Coronary artery (tissue), 2 donors: ENCODE results near the gene ZNF462.

Experiments used
- DNase-seq: peaks from one replicate; pipeline ENCODE4 v3.0.0-alpha.2; 2017; ENCODE audit warnings: low spot score
- H3K27ac ChIP-seq, 2 donors: fragments of 200-600 bp; sonication (generic); one replicate each; pipeline ENCODE4 v1.5.1; 2016 to 2019
- H3K4me3 ChIP-seq: fragments of 200-600 bp; sonication (generic); 2 replicates; pipeline ENCODE4 v1.5.1; 2016; ENCODE audit warnings: mild to moderate bottlenecking, moderate library complexity
- CTCF ChIP-seq: fragments of 200-600 bp; sonication (generic); IDR thresholded peaks from one replicate; pipeline ENCODE4 v1.5.1; 2019; ENCODE audit warnings: antibody characterized with exemption

Gene ZNF462

GRCh38 chr9:106862821-106863720, at the start of gene ZNF462:
ZNF462 (plus strand) TSS chr9:106863166; CDS start chr9:106923384, 60,218 bp downstream.
- H3K27ac ChIP-seq = peak within 1 kb of the TSS; percentile 57 to 90
- peak within 1 kb of the TSS; percentile 86 for H3K4me3 ChIP-seq
- peak; percentile 98 for TF ChIP-seq CTCF
- DNase-seq = peak; percentile 72

GRCh38 chr9:106816524-106816923, 46.4 kb upstream of the ZNF462 start:
- Histone ChIP-seq H3K4me3 (no peak overlapping the region), H3K27ac (no peak overlapping the region)
- DNase-seq = no peak
- TF ChIP-seq CTCF = no peak

- DNase-seq = no peak
- H3K27ac ChIP-seq = no peak overlapping the region
- TF ChIP-seq CTCF = no peak
- H3K4me3 ChIP-seq = no peak overlapping the region
Observed at GRCh38 chr9:106818034-106818433, 44.9 kb upstream of the ZNF462 start.

GRCh38 chr9:106820866-106821265, 42.1 kb upstream of the ZNF462 start:
- no peak for DNase-seq
- no peak for TF ChIP-seq CTCF
- Histone ChIP-seq H3K4me3 (no peak overlapping the region), H3K27ac (no peak overlapping the region)

- Histone ChIP-seq H3K4me3 (no peak overlapping the region), H3K27ac (no peak overlapping the region)
- TF ChIP-seq CTCF = no peak
- DNase-seq = no peak
Observed at GRCh38 chr9:106828070-106828469, 34.9 kb upstream of the ZNF462 start.

GRCh38 chr9:106828965-106829364, 34.0 kb upstream of the ZNF462 start:
- H3K4me3 ChIP-seq = no peak overlapping the region
- H3K27ac ChIP-seq = no peak overlapping the region
- DNase-seq = no peak
- no peak for TF ChIP-seq CTCF
